Neuronal stem cell (in vitro differentiated cells): Measurements from ENCODE around the gene C3orf22.

Source experiments
- DNase-seq: peaks from one replicate; pipeline ENCODE4 v3.0.0-alpha.2; 2013; ENCODE audit warnings: low spot score
- H2AFZ ChIP-seq: one replicate; pipeline ENCODE4 v1.6.1; 2013; ENCODE audit warnings: mild to moderate bottlenecking, low read length, inconsistent platforms
- H2AK5ac ChIP-seq: 2 replicates; pipeline ENCODE4 v1.6.1; 2013; ENCODE audit warnings: low read depth, mild to moderate bottlenecking, inconsistent platforms, low read length, moderate library complexity, mixed read lengths
- H2BK120ac ChIP-seq: 2 replicates; pipeline ENCODE4 v1.6.1; 2013; ENCODE audit warnings: low read depth, mild to moderate bottlenecking, inconsistent platforms, low read length, moderate library complexity, mixed read lengths
- H2BK12ac ChIP-seq: one replicate; pipeline ENCODE4 v1.6.1; 2013; ENCODE audit warnings: low read length, inconsistent platforms
- H2BK15ac ChIP-seq: 2 replicates; pipeline ENCODE4 v1.6.1; 2013; ENCODE audit warnings: mild to moderate bottlenecking, low read length, inconsistent platforms, mixed read lengths
- H2BK5ac ChIP-seq: one replicate; pipeline ENCODE4 v1.6.1; 2013; ENCODE audit warnings: inconsistent platforms, mild to moderate bottlenecking, low read length, moderate library complexity
- H3K14ac ChIP-seq: one replicate; pipeline ENCODE4 v1.6.1; 2013; ENCODE audit warnings: low read length, inconsistent platforms
- H3K18ac ChIP-seq: 2 replicates; pipeline ENCODE4 v1.6.1; 2013; ENCODE audit warnings: low read length, inconsistent platforms
- H3K23ac ChIP-seq: 2 replicates; pipeline ENCODE4 v1.6.1; 2013; ENCODE audit warnings: low read depth, mild to moderate bottlenecking, mixed read lengths, low read length, inconsistent platforms; ENCODE audit not compliant: poor library complexity
- H3K27ac ChIP-seq: replicated peaks from 3 replicates; pipeline ENCODE4 v1.5.1; 2013; ENCODE audit warnings: low read length, inconsistent platforms
- H3K27me3 ChIP-seq, 3 experiments: 2 replicates each; pipeline ENCODE4 v1.6.1; 2013; ENCODE audit warnings: low read length in 3 of 3, mild to moderate bottlenecking in 2 of 3, inconsistent platforms in 1 of 3, low read depth in 1 of 3, mixed read lengths in 1 of 3, moderate library complexity in 1 of 3; ENCODE audit not compliant: control insufficient read depth in 3 of 3, insufficient read depth in 3 of 3
- H3K36me3 ChIP-seq, 2 donors: replicated peaks in 1 of 2; 2 replicates each; pipeline ENCODE4 v1.6.1; 2013; ENCODE audit warnings: low read length in 2 of 2; ENCODE audit not compliant: control insufficient read depth in 2 of 2, insufficient read depth in 2 of 2
- H3K4ac ChIP-seq: 2 replicates; pipeline ENCODE4 v1.6.1; 2013; ENCODE audit warnings: inconsistent platforms, mild to moderate bottlenecking, low read length, moderate library complexity
- H3K4me1 ChIP-seq, 2 donors: 1 replicate in 1 of 2; 2 replicates in 1 of 2; pipeline ENCODE4 v1.6.1; 2013; ENCODE audit warnings: low read length in 2 of 2, low read depth in 1 of 2; ENCODE audit not compliant: control insufficient read depth in 2 of 2, insufficient read depth in 1 of 2
- H3K4me2 ChIP-seq: one replicate; pipeline ENCODE4 v1.6.1; 2013; ENCODE audit warnings: mild to moderate bottlenecking, low read length, inconsistent platforms; ENCODE audit not compliant: insufficient read depth, poor library complexity, severe bottlenecking
- H3K4me3 ChIP-seq, 2 donors: 2 replicates each; pipeline ENCODE4 v1.5.1; 2013; ENCODE audit warnings: low read length in 2 of 2, mild to moderate bottlenecking in 2 of 2, inconsistent platforms in 1 of 2, moderate library complexity in 1 of 2
- H3K79me1 ChIP-seq: one replicate; pipeline ENCODE4 v1.6.1; 2013; ENCODE audit warnings: low read depth, mild to moderate bottlenecking, inconsistent platforms, low read length, moderate library complexity
- H3K9ac ChIP-seq: one replicate; pipeline ENCODE4 v1.6.1; 2013; ENCODE audit warnings: mild to moderate bottlenecking, low read depth, low read length, inconsistent platforms; ENCODE audit not compliant: poor library complexity
- H3K9me3 ChIP-seq, 2 donors: replicated peaks in 1 of 2; 2 replicates each; pipeline versions ENCODE3 to v1.6.1; 2013; ENCODE audit warnings: low read length in 2 of 2, mild to moderate bottlenecking in 2 of 2, inconsistent platforms in 1 of 2, low read depth in 1 of 2, mixed read lengths in 1 of 2, moderate library complexity in 1 of 2; ENCODE audit not compliant: control insufficient read depth in 2 of 2, insufficient read depth in 1 of 2
- H4K8ac ChIP-seq: one replicate; pipeline ENCODE4 v1.6.1; 2013; ENCODE audit warnings: low read depth, mild to moderate bottlenecking, inconsistent platforms, low read length, moderate library complexity
- H4K91ac ChIP-seq: one replicate; pipeline ENCODE4 v1.6.1; 2013; ENCODE audit warnings: low read length, low read depth, mild to moderate bottlenecking, inconsistent platforms; ENCODE audit not compliant: poor library complexity
- WGBS, 2 donors: extraction: QIAGEN DNeasy Blood & Tissue Kit; methylation state at CpG; one replicate each; pipeline ENCODE4 v1.1.7; 2013; ENCODE audit warnings: missing lambda C conversion rate in 2 of 2, mixed read lengths in 1 of 2; ENCODE audit not compliant: insufficient read length in 2 of 2, insufficient replicate concordance in 1 of 2; ENCODE audit errors: extremely low coverage in 2 of 2; 5-methylcytosine and 5-hydroxymethylcytosine counted together

C3orf22 gene

GRCh38 chr3:126514161-126514560 is 44.6 kb downstream of the C3orf22 start:
- Histone ChIP-seq H3K4ac (no peak overlapping the region), H2BK12ac (no peak overlapping the region), H3K36me3 (no peaks in the 10 kb centered on the region), H3K4me1 (peaks cover 4 to 14% of the 10 kb centered on the region in 2 donors), H3K27me3 (peaks cover 0 to 55% (median 0%) of the 10 kb centered on the region in 3 experiments), H2BK5ac (no peak overlapping the region), H3K4me3 (no peak overlapping the region), H2BK120ac (no peak overlapping the region), H3K9me3 (no peaks in the 10 kb centered on the region), H3K23ac (no peak overlapping the region), H3K27ac (no peak overlapping the region), H2BK15ac (no peak overlapping the region), H3K14ac (no peak overlapping the region), H3K9ac (no peak overlapping the region), H4K91ac (no peak overlapping the region), H3K79me1 (no peaks in the 10 kb centered on the region), H3K18ac (peak overlapping the region; percentile 42), H2AK5ac (no peak overlapping the region), H2AFZ (no peak overlapping the region), H3K4me2 (no peak overlapping the region), H4K8ac (no peak overlapping the region)
- WGBS, 2 donors = no CpG with 5 or more reads among the region's 11 CpGs
- no peak for DNase-seq

GRCh38 chr3:126512916-126513650 is 45.6 kb downstream of the C3orf22 start:
- Histone ChIP-seq H3K4me1 (peaks cover 0 to 8% of the 10 kb centered on the region in 2 donors), H2AFZ (no peak overlapping the region), H3K9ac (no peak overlapping the region), H3K4me3 (peak overlapping the region in 1 of 2 donors; percentile 39), H2AK5ac (peak overlapping the region; percentile 6), H3K23ac (peak overlapping the region; percentile 22), H3K36me3 (no peaks in the 10 kb centered on the region), H3K27me3 (peaks cover 0 to 51% (median 0%) of the 10 kb centered on the region in 3 experiments), H4K8ac (no peak overlapping the region), H2BK15ac (no peak overlapping the region), H3K9me3 (no peaks in the 10 kb centered on the region), H3K4me2 (no peak overlapping the region), H3K4ac (no peak overlapping the region), H2BK5ac (no peak overlapping the region), H3K79me1 (no peaks in the 10 kb centered on the region), H3K18ac (no peak overlapping the region), H2BK120ac (no peak overlapping the region), H4K91ac (no peak overlapping the region), H2BK12ac (no peak overlapping the region), H3K27ac (no peak overlapping the region), H3K14ac (no peak overlapping the region)
- no peak for DNase-seq
- no CpG with 5 or more reads among the region's 12 CpGs for WGBS, 2 donors

DNA sequence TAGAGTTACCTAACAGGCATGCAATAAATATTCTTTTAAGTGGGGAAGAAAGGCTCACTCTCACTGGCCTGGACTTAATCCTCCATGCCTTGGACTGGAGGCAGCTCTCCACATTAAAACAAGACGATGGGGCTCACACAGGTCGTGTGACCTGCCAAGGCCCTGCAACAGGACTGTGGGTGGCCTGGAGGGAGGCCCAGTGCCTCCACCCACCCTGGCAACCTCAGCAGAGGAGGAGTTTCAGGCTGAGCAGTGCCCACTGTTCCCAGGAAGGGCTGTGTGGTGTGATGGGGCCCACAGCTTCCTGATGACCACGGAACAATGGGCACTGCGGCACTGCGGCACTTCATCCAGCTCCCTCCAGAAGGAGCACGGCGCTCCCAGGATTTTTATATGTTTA is 46.7 kb downstream of the C3orf22 start:
- Histone ChIP-seq H3K4me2 (no peak overlapping the region), H2BK120ac (no peak overlapping the region), H3K18ac (peak overlapping the region; percentile 38), H4K91ac (no peak overlapping the region), H3K4ac (no peak overlapping the region), H3K4me3 (no peak overlapping the region), H3K4me1 (peaks cover 0 to 8% of the 10 kb centered on the region in 2 donors), H3K9ac (no peak overlapping the region), H2BK15ac (no peak overlapping the region), H3K36me3 (no peaks in the 10 kb centered on the region), H3K79me1 (no peaks in the 10 kb centered on the region), H4K8ac (no peak overlapping the region), H3K27me3 (peaks cover 0 to 51% (median 0%) of the 10 kb centered on the region in 3 experiments), H2BK5ac (no peak overlapping the region), H3K23ac (no peak overlapping the region), H3K9me3 (no peaks in the 10 kb centered on the region), H2BK12ac (no peak overlapping the region), H3K14ac (no peak overlapping the region), H2AK5ac (no peak overlapping the region), H2AFZ (no peak overlapping the region), H3K27ac (no peak overlapping the region)
- no CpG with 5 or more reads among the region's 7 CpGs for WGBS, 2 donors
- DNase-seq = no peak

DNA sequence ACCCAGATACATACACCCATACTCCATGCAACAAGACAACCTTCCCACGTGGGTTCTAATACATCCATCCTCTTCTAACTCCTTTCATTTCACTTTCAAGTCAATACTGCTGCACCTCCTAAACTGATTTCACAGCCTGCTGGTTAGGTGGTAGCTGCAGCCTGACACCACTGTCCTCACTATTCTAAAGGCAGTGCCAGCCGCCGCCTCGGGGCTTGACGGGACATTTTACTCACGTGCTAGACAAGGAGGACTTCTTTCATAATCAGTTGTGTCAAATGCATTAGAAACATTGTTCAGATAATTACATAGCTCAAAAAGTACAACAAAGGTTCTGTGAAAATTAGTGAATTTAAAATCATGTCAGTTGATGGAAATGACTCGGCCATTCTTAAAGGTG is 47.4 kb downstream of the C3orf22 start:
- Histone ChIP-seq H3K14ac (no peak overlapping the region), H3K27ac (no peak overlapping the region), H3K9ac (no peak overlapping the region), H2BK12ac (no peak overlapping the region), H3K27me3 (peaks cover 0 to 51% (median 0%) of the 10 kb centered on the region in 3 experiments), H3K9me3 (no peaks in the 10 kb centered on the region), H2AFZ (no peak overlapping the region), H2AK5ac (no peak overlapping the region), H4K8ac (no peak overlapping the region), H4K91ac (no peak overlapping the region), H3K18ac (no peak overlapping the region), H3K23ac (no peak overlapping the region), H3K36me3 (no peaks in the 10 kb centered on the region), H3K4me3 (no peak overlapping the region), H2BK120ac (no peak overlapping the region), H3K4me2 (no peak overlapping the region), H2BK15ac (no peak overlapping the region), H2BK5ac (no peak overlapping the region), H3K4ac (no peak overlapping the region), H3K4me1 (peaks cover 0 to 8% of the 10 kb centered on the region in 2 donors), H3K79me1 (no peaks in the 10 kb centered on the region)
- no peak for DNase-seq
- no CpG with 5 or more reads among the region's 7 CpGs for WGBS, 2 donors
